ENCODE data around the gene C2orf69. TPM values are rescaled to one million over a fixed set of nuclear protein-coding genes. Genes with fewer than 3 reads are reported as not detected.

Gene C2orf69
- polyA plus RNA-seq, 3 donors: 5.5 to 9.4 (median 6.9) TPM

DNA sequence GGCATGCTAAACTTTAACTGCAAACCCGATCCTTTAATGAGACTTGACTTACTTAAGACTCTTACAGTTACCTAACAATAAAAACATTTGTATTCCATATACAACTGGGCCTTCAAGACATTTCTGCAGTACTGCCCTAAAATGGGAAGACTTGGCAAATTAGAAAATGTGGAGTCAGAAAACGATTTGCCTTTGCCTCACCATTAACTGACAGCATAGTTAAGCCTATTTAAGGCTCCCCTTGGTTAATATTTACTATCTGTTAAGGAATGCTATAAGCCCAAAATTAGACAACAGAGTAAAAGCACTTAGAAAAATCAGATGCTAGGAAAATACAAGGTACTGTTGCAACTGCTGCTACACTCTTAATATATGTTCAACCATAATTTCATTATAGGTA, 25.5 kb downstream of the C2orf69 start:
- intact Hi-C loops (cut with micrococcal nuclease): no loop called here
- Mint-ChIP-seq H3K27ac (peak overlapping the region in 1 of 7 donors; percentile 1), H3K4me1 (no peaks in the 10 kb centered on the region), H3K27me3 (ENCODE audit: low read depth in 3 of 3) (no peaks in the 10 kb centered on the region), H3K9me3 (no peaks in the 10 kb centered on the region), H3K36me3 (peaks cover 35 to 62% of the 10 kb centered on the region in 2 donors), H3K4me3 (no peak overlapping the region)
- H3K4me3 ChIP-seq (replicated peaks in 1 of 3; ENCODE audit: low read depth in 2 of 3, low read length in 3 of 3): no peak overlapping the region
- H2AFZ ChIP-seq (ENCODE audit: insufficient read depth, low read depth, low read length, poor library complexity, severe bottlenecking): no peak overlapping the region
- peaks cover 60 to 87% of the 10 kb centered on the region in 2 donors for H3K36me3 ChIP-seq (replicated peaks in 1 of 2; ENCODE audit: control insufficient read depth in 1 of 2, insufficient read depth in 2 of 2, low read length in 2 of 2)
- H4K20me1 ChIP-seq (ENCODE audit: insufficient read depth, low read length): no peaks in the 10 kb centered on the region
- peak overlapping the region; percentile 15 for H3K9ac ChIP-seq (ENCODE audit: insufficient read depth, low read length, poor library complexity, severe bottlenecking)
- H3K79me2 ChIP-seq (ENCODE audit: insufficient read depth, low read length): no peaks in the 10 kb centered on the region
- H3K4me1 ChIP-seq (ENCODE audit: control insufficient read depth in 1 of 2, insufficient read depth in 2 of 2, low read length in 2 of 2): no peaks in the 10 kb centered on the region
- no CpG with 5 or more reads among the region's 2 CpGs for WGBS (ENCODE audit: insufficient coverage)
- no peaks in the 10 kb centered on the region for H3K27me3 ChIP-seq (ENCODE audit: control insufficient read depth in 2 of 2, insufficient read depth in 2 of 2, low read length in 2 of 2)
- no peak overlapping the region for H3K4me2 ChIP-seq (replicated peaks; ENCODE audit: extremely low read depth, low read length, poor library complexity, severe bottlenecking)
- no peak for DNase-seq
- no peaks in the 10 kb centered on the region for H3K9me3 ChIP-seq (replicated peaks in 1 of 2; ENCODE audit: control insufficient read depth in 1 of 2, insufficient read depth in 1 of 2, low read length in 2 of 2)
- TF ChIP-seq, protein P1, sequence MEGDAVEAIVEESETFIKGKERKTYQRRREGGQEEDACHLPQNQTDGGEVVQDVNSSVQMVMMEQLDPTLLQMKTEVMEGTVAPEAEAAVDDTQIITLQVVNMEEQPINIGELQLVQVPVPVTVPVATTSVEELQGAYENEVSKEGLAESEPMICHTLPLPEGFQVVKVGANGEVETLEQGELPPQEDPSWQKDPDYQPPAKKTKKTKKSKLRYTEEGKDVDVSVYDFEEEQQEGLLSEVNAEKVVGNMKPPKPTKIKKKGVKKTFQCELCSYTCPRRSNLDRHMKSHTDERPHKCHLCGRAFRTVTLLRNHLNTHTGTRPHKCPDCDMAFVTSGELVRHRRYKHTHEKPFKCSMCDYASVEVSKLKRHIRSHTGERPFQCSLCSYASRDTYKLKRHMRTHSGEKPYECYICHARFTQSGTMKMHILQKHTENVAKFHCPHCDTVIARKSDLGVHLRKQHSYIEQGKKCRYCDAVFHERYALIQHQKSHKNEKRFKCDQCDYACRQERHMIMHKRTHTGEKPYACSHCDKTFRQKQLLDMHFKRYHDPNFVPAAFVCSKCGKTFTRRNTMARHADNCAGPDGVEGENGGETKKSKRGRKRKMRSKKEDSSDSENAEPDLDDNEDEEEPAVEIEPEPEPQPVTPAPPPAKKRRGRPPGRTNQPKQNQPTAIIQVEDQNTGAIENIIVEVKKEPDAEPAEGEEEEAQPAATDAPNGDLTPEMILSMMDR (IDR thresholded peaks at IDR 0.05): no peak
- no peak overlapping the region for H3K27ac ChIP-seq (ENCODE audit: low read depth in 1 of 2, low read length in 2 of 2)

DNA sequence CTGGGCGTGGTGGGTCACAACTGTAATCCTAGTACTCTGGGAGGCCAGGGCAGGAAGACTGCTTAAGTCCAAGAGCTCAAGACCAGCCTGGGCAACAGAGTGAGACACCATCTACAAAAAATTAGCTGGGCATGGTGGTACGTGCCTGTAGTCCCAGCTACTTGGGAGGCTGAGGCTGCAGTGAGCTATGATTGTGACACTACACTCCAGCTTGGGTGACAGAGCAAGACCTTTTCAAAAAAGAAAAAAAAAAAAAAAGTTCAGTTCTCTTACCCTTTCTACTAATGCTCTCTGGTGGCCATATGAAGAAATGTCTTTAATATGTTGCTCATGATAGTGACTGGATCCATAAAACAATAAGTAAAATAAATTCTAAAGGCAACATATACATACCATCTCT, 29.3 kb downstream of the C2orf69 start:
- intact Hi-C loops (cut with micrococcal nuclease): no loop called here
- no peak overlapping the region for H3K9ac ChIP-seq (ENCODE audit: insufficient read depth, low read length, poor library complexity, severe bottlenecking)
- Mint-ChIP-seq H3K36me3 (peaks cover 41 to 77% of the 10 kb centered on the region in 2 donors), H3K27ac (peak overlapping the region in 1 of 7 donors; percentile 21), H3K4me3 (no peak overlapping the region), H3K27me3 (ENCODE audit: low read depth in 3 of 3) (no peaks in the 10 kb centered on the region), H3K4me1 (no peaks in the 10 kb centered on the region), H3K9me3 (no peaks in the 10 kb centered on the region)
- TF ChIP-seq, protein P1 (IDR thresholded peaks at IDR 0.05): peak; percentile 23
- H2AFZ ChIP-seq (ENCODE audit: insufficient read depth, low read depth, low read length, poor library complexity, severe bottlenecking): no peak overlapping the region
- no peaks in the 10 kb centered on the region for H4K20me1 ChIP-seq (ENCODE audit: insufficient read depth, low read length)
- H3K36me3 ChIP-seq (replicated peaks in 1 of 2; ENCODE audit: control insufficient read depth in 1 of 2, insufficient read depth in 2 of 2, low read length in 2 of 2): peaks cover 54 to 90% of the 10 kb centered on the region in 2 donors
- no peak overlapping the region for H3K27ac ChIP-seq (ENCODE audit: low read depth in 1 of 2, low read length in 2 of 2)
- DNase-seq: no peak
- H3K4me2 ChIP-seq (replicated peaks; ENCODE audit: extremely low read depth, low read length, poor library complexity, severe bottlenecking): no peak overlapping the region
- no peaks in the 10 kb centered on the region for H3K4me1 ChIP-seq (ENCODE audit: control insufficient read depth in 1 of 2, insufficient read depth in 2 of 2, low read length in 2 of 2)
- H3K79me2 ChIP-seq (ENCODE audit: insufficient read depth, low read length): no peaks in the 10 kb centered on the region
- 100% methylated on average over 1 of the region's 2 CpGs for WGBS (ENCODE audit: insufficient coverage)
- no peak overlapping the region for H3K4me3 ChIP-seq (replicated peaks in 1 of 3; ENCODE audit: low read depth in 2 of 3, low read length in 3 of 3)
- H3K9me3 ChIP-seq (replicated peaks in 1 of 2; ENCODE audit: control insufficient read depth in 1 of 2, insufficient read depth in 1 of 2, low read length in 2 of 2): no peaks in the 10 kb centered on the region
- H3K27me3 ChIP-seq (ENCODE audit: control insufficient read depth in 2 of 2, insufficient read depth in 2 of 2, low read length in 2 of 2): no peaks in the 10 kb centered on the region

Data from CD14-positive monocyte (primary cell).